ENCODE data around the gene LASP1. TPM values are rescaled to one million over a fixed set of nuclear protein-coding genes. Genes with fewer than 3 reads are reported as not detected.

Gene LASP1
- total RNA-seq, 1 experiment from 2014 or later: 479 TPM

- no peak for DNase-seq
- intact Hi-C loops (cut with micrococcal nuclease; ENCODE audit: unreplicated experiment): loop anchor here (10.0 kb wide), 1 partner anchor 182 kb away; the partner anchor contains the start of gene EPOP
- H3K27ac Mint-ChIP-seq (ENCODE audit: unreplicated experiment): no peak overlapping the region
Measured at GRCh38 chr17:38857271-38857670, 12.6 kb upstream of the LASP1 start.

GRCh38 chr17:38861399-38861843 lies 8.4 kb upstream of the LASP1 start:
- peak; percentile 64 for DNase-seq
- TF ChIP-seq, protein P1, sequence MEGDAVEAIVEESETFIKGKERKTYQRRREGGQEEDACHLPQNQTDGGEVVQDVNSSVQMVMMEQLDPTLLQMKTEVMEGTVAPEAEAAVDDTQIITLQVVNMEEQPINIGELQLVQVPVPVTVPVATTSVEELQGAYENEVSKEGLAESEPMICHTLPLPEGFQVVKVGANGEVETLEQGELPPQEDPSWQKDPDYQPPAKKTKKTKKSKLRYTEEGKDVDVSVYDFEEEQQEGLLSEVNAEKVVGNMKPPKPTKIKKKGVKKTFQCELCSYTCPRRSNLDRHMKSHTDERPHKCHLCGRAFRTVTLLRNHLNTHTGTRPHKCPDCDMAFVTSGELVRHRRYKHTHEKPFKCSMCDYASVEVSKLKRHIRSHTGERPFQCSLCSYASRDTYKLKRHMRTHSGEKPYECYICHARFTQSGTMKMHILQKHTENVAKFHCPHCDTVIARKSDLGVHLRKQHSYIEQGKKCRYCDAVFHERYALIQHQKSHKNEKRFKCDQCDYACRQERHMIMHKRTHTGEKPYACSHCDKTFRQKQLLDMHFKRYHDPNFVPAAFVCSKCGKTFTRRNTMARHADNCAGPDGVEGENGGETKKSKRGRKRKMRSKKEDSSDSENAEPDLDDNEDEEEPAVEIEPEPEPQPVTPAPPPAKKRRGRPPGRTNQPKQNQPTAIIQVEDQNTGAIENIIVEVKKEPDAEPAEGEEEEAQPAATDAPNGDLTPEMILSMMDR (IDR thresholded peaks at IDR 0.05; ENCODE audit: unreplicated experiment): no peak
- Mint-ChIP-seq H3K9me3 (ENCODE audit: low read depth, unreplicated experiment) (no peaks in the 10 kb centered on the region), H3K27me3 (ENCODE audit: unreplicated experiment) (no peaks in the 10 kb centered on the region), H3K27ac (ENCODE audit: unreplicated experiment) (peak overlapping the region; percentile 30), H3K4me3 (ENCODE audit: low read depth, unreplicated experiment) (no peak overlapping the region), H3K4me1 (ENCODE audit: low read depth, unreplicated experiment) (peaks cover 20% of the 10 kb centered on the region), H3K36me3 (ENCODE audit: insufficient read depth, unreplicated experiment) (peaks cover 20% of the 10 kb centered on the region)
- intact Hi-C loops (cut with micrococcal nuclease; ENCODE audit: unreplicated experiment): no loop called here
- BruUV-seq (replicated peaks): no TSS peak
- CTCF ChIA-PET: interaction anchor here (1.1 kb wide), 1 partner anchor 292 kb away, joined by 7 read pairs; no protein-coding TSS in a partner anchor

More at GRCh38 chr17:38857271-38857670, 12.6 kb upstream of the LASP1 start:
- H3K9me3 Mint-ChIP-seq (ENCODE audit: low read depth, unreplicated experiment): no peaks in the 10 kb centered on the region
- H3K4me1 Mint-ChIP-seq (ENCODE audit: low read depth, unreplicated experiment): peaks cover 24% of the 10 kb centered on the region
- TF ChIP-seq, protein P1 (IDR thresholded peaks at IDR 0.05; ENCODE audit: unreplicated experiment): no peak
- no TSS peak for BruUV-seq (replicated peaks)
- H3K27me3 Mint-ChIP-seq (ENCODE audit: unreplicated experiment): no peaks in the 10 kb centered on the region
- H3K4me3 Mint-ChIP-seq (ENCODE audit: low read depth, unreplicated experiment): no peak overlapping the region
- peaks cover 27% of the 10 kb centered on the region for H3K36me3 Mint-ChIP-seq (ENCODE audit: insufficient read depth, unreplicated experiment)
- CTCF ChIA-PET: interaction anchor here (1.0 to 1.7 kb wide), 3 partner anchors 10 to 126 kb away, joined by 3 to 5 read pairs (median 5); partner anchors contain the start of gene LASP1

- no peak overlapping the region for H3K4me3 Mint-ChIP-seq (ENCODE audit: low read depth, unreplicated experiment)
- intact Hi-C loops (cut with micrococcal nuclease; ENCODE audit: unreplicated experiment): loop anchor here (5.0 kb wide), 1 partner anchor 113 kb away; the partner anchor contains the start of gene PSMB3
- no TSS peak for BruUV-seq (replicated peaks)
- H3K27ac Mint-ChIP-seq (ENCODE audit: unreplicated experiment): no peak overlapping the region
- H3K9me3 Mint-ChIP-seq (ENCODE audit: low read depth, unreplicated experiment): no peaks in the 10 kb centered on the region
- H3K4me1 Mint-ChIP-seq (ENCODE audit: low read depth, unreplicated experiment): peaks cover 34% of the 10 kb centered on the region
- H3K36me3 Mint-ChIP-seq (ENCODE audit: insufficient read depth, unreplicated experiment): peaks cover 53% of the 10 kb centered on the region
- no peak for DNase-seq
- no peaks in the 10 kb centered on the region for H3K27me3 Mint-ChIP-seq (ENCODE audit: unreplicated experiment)
- TF ChIP-seq, protein P1 (IDR thresholded peaks at IDR 0.05; ENCODE audit: unreplicated experiment): peak; percentile 34
- CTCF ChIA-PET: interaction anchor here (0.6 to 0.8 kb wide), 3 partner anchors 116 to 288 kb away, joined by 3 to 4 read pairs (median 3); no protein-coding TSS in a partner anchor
Measured at GRCh38 chr17:38864636-38865398, 5.0 kb upstream of the LASP1 start.

DNA sequence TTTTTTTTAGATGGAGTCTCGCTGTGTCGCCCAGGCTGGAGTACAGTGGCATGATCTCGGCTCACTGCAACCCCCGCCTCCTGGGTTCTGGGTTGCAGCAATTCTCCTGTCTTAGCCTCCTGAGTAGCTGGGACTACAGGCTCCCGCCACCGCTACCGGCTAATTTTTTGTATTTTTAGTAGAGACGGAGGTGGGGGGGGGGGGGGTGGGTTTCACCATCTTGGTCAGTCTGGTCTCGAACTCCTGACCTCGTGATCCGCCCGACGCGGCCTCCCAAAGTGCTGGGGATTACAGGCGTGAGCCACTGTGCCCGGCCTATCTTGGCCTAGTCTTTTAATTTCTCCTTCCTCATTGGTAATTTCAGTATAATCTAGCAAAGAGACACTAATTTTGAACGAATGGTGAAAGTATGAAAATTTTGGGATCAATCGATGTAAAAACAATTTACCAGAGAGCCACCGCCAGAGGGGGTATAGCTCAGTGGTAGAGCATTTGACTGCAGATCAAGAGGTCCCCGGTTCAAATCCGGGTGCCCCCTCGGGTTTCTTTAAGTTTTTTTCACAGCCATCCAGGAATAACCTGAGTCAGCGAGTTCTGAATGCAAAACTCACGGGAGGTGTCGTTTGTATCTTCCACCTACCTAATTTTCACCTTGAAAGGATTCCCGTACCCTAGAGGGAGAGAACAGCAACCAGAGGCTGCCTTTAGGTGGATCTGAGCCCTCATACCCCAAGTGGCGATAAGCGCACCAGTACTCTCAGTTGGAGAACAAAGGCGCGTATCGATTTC lies 2.5 kb upstream of the LASP1 start:
- intact Hi-C loops (cut with micrococcal nuclease; ENCODE audit: unreplicated experiment): loop anchor here (5.0 kb wide), 1 partner anchor 115 kb away; the partner anchor contains the start of gene PSMB3
- CTCF ChIA-PET: interaction anchor here (0.7 to 5.2 kb wide), 22 partner anchors 8 to 1759 kb away, joined by 3 to 38 read pairs (median 5); partner anchors contain the start of genes PLXDC1, PSMB3 and RPL23

More for the DNA sequence above, 2.5 kb upstream of the LASP1 start:
- Mint-ChIP-seq H3K4me3 (ENCODE audit: low read depth, unreplicated experiment) (peak overlapping the region; percentile 95), H3K27ac (ENCODE audit: unreplicated experiment) (peak overlapping the region; percentile 97), H3K9me3 (ENCODE audit: low read depth, unreplicated experiment) (no peaks in the 10 kb centered on the region), H3K4me1 (ENCODE audit: low read depth, unreplicated experiment) (peaks cover 46% of the 10 kb centered on the region), H3K27me3 (ENCODE audit: unreplicated experiment) (no peaks in the 10 kb centered on the region), H3K36me3 (ENCODE audit: insufficient read depth, unreplicated experiment) (peaks cover 74% of the 10 kb centered on the region)
- DNase-seq: peak; percentile 96
- BruUV-seq (replicated peaks): no TSS peak
- TF ChIP-seq, protein P1 (IDR thresholded peaks at IDR 0.05; ENCODE audit: unreplicated experiment): peak; percentile 51

Measured in Calu3 (cell line).